ENCODE measurements around the gene DLK2. TPM values are rescaled to one million over a fixed set of nuclear protein-coding genes. Genes with fewer than 3 reads are reported as not detected.

DLK2 gene
- total and polyA plus RNA-seq, 2 of the 13 experiments (the other 11 are each of a cell fraction or from before 2014, with no cell fraction given), result 1.2 to 3.8 TPM

GRCh38 chr6:43494321-43494720, 39.0 kb upstream of the DLK2 start (continued):
- peak; percentile 29; the same call in 1 of the 2 replicates for TF ChIP-seq ZNF687 (CRISPR knock-in tag; IDR thresholded peaks at IDR 0.05)
- TF ChIP-seq ZNF598 (CRISPR knock-in tag; IDR thresholded peaks at IDR 0.05; ENCODE audit: borderline replicate concordance), result peak; percentile 63; the same call in 1 of the 2 replicates
- TF ChIP-seq GPN1 (CRISPR knock-in tag; IDR thresholded peaks at IDR 0.05; ENCODE audit: borderline replicate concordance), result no peak
- no peak for TF ChIP-seq HNRNPH1 (optimal IDR thresholded peaks at IDR 0.05; ENCODE audit: low read depth, low read length)
- TF ChIP-seq HOXA3 (CRISPR knock-in tag; IDR thresholded peaks at IDR 0.05), result no peak
- no peak for TF ChIP-seq KMT2A (CRISPR knock-in tag; IDR thresholded peaks at IDR 0.05)
- no peak for TF ChIP-seq REPIN1 (CRISPR knock-in tag; IDR thresholded peaks at IDR 0.05; ENCODE audit: borderline replicate concordance, low read depth)
- TF ChIP-seq MEIS2 (CRISPR knock-in tag; IDR thresholded peaks at IDR 0.05), result no peak
- TF ChIP-seq ZNF704 (CRISPR knock-in tag; IDR thresholded peaks at IDR 0.05; ENCODE audit: borderline replicate concordance), result 0 out of 2 replicates have a peak, but pooled peaks have one; percentile 52
- no peak for TF ChIP-seq NR2F1 (CRISPR knock-in tag; IDR thresholded peaks at IDR 0.05)
- no peak for TF ChIP-seq SOX6 (IDR thresholded peaks at IDR 0.05)
- 0 out of 2 replicates have a peak, but pooled peaks have one; percentile 2 for TF ChIP-seq SOX6 (CRISPR knock-in tag; IDR thresholded peaks at IDR 0.05)
- no peak for TF ChIP-seq BCL6 (CRISPR knock-in tag; IDR thresholded peaks at IDR 0.05)
- no peak for TF ChIP-seq PHF21A (CRISPR knock-in tag; IDR thresholded peaks at IDR 0.05)
- TF ChIP-seq ZNF563 (CRISPR knock-in tag; IDR thresholded peaks at IDR 0.05), result no peak
- peak in 1 of 2 experiments; percentile 17; a peak in 1 of 4 replicates for TF ChIP-seq HMGXB4 (CRISPR knock-in tag; IDR thresholded peaks at IDR 0.05; ENCODE audit: borderline replicate concordance in 1 of 2, low read depth in 1 of 2)
- TF ChIP-seq JUNB (CRISPR knock-in tag; IDR thresholded peaks at IDR 0.05; ENCODE audit: borderline replicate concordance), result no peak
- TF ChIP-seq FOSL2 (CRISPR knock-in tag; IDR thresholded peaks at IDR 0.05), result no peak
- TF ChIP-seq JUN (CRISPR knock-in tag; IDR thresholded peaks at IDR 0.05), result no peak
- TF ChIP-seq ZNF44 (CRISPR knock-in tag; IDR thresholded peaks at IDR 0.05), result no peak
- TF ChIP-seq ZNF841 (CRISPR knock-in tag; IDR thresholded peaks at IDR 0.05; ENCODE audit: borderline replicate concordance), result no peak
- no peak for TF ChIP-seq XRCC5 (optimal IDR thresholded peaks at IDR 0.05; ENCODE audit: low read length)
